Measurements from ENCODE around the gene PRDM2.

Gene PRDM2

DNA sequence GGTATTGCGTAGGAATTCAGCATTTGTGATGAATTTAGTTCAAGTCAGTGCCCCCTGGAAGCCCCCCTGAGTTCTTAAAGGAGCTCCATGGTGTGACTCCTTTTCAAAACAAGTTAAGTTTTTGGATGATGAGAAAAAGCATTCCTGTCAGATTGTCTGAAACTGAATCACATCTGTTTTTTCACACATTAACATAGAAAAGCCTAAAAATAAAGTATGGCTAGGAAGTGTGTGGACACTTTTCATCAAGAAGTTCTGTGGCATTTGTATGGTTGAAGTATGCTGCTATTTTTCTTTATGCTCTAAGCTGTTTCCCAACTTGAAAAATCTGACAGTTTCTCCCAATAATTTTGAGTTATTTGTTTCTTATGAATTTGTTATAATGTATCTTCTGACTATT is 33.7 kb downstream of the PRDM2 start:
- DNase-seq (ENCODE audit: low read depth in 2 of 2): no peak

DNA sequence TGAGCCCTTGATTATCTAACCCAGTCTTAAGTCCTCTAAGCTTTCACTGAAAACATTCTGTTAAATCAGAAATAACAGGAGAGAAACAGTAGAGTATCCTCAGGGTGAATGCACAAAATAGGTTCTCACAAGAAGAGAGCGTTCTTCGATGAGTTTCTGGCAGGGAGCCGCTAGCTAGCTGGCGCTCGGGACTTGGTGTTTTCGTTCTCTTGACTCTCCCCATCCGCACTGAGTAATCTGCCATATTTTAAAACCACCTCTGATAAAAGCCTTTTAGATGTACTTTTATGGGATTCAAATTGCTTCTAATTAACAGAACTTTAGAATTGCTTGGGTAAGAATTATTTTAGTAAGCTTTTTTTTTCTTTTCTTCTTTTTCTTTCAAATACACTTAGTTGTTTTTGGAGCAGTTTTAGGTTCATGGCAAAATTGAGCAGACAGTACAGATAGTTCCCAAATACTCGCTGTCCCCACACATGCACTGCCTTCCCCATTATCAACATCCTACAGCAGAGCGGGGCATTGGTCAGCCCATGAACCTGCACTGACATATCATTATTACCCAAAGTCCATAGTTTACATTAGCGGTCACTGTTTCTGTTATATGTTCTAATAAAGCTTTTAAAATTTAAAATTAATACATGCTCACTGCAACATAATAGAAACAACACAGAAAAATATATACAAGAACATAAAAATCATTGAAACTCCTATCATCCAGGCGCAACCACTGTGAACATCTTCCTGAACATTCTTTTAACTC is 35.4 kb downstream of the PRDM2 start:
- DNase-seq (ENCODE audit: low read depth in 2 of 2): no peak

DNA sequence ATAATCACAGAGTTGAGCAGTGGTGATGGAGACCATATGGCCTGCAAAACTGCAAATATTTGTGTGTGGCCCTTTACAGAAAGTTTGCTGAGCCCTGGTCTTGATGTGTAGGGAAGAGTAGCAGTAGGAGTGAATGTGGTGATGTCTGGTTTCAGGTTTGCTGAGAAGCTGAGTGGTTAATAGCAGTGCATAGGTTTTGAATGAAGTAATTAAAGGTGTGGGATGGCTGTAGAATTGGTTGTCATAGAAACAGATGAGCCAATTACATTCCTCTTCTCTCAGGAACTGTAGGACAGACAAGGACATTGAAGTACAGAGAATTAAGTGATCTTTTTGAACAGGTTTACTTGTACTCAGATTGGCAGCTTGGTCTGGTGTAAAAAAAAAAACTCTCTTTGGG is 37.4 kb downstream of the PRDM2 start:
- DNase-seq (ENCODE audit: low read depth in 2 of 2): no peak

DNA sequence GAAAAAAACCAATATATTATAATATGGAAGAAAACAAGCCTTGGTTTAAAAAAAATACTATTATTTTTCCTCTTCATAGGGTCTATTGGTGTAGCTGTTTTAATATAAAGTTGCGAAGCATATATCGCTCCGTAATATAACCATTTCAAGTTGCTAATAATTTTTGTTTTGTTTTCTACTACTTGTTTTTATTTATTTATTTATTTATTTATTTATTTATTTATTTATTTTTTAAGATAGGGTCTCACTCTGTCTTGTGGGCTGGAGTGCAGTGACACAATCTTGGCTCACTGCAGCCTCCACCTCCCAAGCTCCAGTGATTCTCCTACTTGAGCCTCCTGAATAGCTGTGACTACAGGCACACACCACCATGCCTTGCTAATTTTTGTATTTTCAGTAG is 46.4 kb downstream of the PRDM2 start:
- no peak for DNase-seq (ENCODE audit: low read depth in 2 of 2)

DNA sequence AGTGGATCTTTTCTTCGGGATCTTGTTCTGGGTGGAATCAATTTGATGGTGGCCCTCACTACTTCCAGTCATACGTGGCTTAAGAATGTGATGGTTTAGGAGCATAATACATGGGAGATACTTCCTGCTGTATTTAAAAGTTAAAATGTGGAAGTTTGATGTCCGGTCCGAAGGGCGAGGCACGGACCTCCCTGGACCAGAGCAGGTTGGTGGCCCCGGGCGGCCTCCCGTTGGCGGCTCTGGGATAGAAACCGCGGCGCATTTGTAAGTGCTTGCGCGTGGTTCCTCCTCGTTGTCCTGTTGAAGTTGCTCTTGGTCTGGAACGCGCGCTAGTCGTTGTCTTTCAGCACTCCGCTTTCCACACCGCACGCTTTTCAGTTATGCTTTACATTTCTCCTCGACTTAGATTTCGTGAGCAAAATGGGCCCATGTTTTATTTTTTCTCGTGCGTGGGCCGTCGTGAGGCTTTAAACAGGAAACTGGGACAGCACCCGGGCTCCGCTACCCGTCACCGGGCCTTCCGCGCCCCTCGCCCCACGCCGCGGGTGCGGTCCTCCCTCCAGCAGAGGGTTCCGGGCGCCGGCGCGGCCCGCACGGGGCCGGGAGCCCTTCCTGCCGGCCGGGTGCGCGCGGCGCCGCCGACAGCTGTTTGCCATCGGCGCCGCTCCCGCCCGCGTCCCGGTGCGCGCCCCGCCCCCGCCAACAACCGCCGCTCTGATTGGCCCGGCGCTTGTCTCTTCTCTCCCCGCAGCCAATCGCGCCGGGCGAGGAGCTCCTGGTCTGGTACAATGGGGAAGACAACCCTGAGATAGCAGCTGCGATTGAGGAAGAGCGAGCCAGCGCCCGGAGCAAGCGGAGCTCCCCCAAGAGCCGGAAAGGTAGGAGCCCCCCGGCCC is 48.9 kb downstream of the PRDM2 start:
- DNase-seq (ENCODE audit: low read depth in 2 of 2): peak; percentile 88 to 91

DNA sequence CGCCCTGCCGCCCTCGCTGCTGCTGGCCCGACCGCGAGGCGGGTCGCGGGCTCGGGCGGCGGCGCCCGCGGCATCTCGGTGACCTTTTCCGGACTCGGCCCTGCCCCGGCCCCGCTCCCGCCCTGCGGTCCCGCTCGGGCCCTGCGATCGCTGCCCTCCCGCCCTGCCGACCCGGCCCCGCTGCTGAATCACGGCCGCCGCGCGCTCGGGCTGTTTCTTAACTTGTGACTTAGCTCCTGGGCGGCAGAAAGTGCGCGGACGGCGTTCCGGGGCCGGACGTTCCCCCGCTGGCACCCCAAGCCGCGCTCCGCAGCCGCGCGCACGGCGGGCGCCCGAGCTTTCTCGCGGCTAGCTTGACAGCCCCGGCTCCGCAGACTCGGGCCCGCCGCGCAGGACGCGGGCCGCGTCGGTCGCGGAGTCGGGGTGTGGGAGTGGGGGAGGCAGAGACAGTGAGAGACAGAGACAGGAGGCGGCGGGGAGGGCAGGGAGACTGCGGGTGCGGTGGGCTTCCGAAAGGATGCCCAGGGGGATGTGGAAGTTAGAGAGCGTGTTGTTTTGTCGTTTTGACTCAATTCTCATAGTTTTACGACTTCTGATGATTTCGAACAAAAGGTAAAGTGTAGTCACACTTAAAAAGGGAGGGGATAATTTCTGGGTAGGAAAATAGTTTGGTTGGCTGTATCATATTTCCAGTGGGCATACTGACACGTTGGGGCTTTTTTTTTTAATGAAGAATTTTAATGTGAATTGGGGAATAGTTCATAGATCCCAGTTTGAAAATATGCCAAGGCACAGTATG is 49.8 kb downstream of the PRDM2 start:
- DNase-seq (ENCODE audit: low read depth in 2 of 2): peak; percentile 35 to 42

DNA sequence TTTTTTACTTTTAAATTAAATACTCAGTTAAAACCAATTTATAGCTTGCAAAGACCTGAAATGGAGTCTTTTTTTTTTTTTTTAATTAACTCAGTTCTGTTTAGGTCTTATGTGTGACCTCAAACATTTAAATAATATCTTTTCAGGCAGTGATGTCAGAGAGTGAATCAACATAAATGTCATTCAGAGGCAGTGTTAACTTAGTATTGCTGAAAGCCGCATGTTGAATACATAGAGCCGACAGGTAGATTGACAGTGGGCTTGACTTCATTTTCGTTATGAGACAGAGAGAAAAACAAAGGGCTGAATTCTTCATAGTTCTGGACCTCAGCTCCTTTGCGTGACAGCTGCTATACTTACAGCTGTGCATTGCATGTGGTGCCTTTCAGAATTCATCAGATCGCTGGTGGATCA is 51.5 kb downstream of the PRDM2 start:
- no peak for DNase-seq (ENCODE audit: low read depth in 2 of 2)

DNA sequence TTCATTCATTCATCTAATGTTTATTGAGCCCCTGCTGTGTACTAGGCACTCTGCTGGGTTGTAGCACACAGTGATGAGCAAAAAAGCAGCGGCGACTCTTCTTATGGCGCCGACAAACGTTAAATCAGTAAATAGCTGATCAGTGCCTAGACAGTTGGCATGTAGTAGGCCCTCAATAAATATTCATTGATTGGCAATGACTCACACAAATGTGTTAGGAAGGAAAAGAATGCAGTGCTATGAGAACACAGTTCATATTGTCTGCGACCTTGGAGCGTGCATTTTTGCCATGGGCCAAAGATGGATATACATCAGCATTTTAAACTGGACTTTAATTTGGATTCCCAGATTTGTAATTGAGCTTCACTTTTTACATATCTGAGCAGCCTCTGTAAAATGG is 52.0 kb downstream of the PRDM2 start:
- no peak for DNase-seq (ENCODE audit: low read depth in 2 of 2)

DNA sequence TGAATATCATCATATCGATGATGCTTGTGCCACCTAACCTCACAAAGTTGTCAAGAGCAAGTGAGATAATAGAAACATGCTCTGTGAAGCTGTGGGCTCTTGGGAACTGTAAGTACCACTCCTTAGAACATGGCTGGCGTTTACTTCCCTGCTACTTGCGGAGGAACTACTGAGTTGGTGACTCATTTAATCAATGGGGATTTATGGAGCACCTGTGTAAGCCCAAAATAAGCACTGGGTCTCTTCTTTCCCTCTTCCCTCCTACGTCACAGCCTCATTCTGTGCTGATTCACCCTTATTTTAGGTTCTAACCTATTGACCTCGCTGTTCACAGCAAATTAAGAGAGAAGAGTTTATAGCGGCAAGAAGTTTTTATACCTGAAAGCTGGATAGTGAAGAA is 52.9 kb downstream of the PRDM2 start:
- DNase-seq (ENCODE audit: low read depth in 2 of 2): no peak

DNA sequence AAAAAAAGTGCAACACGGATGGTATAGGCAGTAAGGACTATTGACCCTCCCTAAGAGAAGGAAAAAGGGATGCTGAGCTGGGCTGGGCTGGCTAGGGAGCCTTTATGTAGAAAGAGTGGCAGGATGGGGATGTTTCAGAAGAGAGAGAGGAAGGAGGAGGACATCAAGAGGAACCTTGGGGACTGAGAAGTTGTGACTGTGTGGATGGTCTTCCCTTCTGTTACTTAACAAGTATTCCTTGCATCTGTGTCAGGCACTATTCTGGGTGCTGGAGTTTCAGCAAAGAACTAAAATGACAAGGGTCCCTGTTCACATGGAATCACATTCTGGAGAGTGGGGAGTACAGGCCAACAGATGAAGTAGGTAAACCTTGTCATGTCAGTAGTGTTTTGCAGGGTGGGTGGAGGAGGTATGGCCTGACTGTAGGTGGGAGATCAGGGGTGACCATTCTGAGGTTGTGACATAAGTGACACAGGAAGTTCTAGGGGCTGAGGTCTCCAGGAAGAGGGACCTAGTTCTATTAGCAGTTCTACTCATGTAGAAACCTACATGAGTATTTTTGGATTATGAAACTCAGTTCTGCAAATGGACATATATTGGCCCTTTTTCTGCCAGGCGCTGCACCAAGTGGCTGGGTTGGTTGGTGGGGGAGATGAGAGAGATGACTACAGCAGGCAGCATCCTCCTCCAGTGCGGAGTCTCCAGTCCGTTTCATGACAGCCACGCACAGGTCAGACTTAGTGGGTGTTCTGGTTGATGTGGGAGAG is 53.8 kb downstream of the PRDM2 start:
- no peak for DNase-seq (ENCODE audit: low read depth in 2 of 2)

DNA sequence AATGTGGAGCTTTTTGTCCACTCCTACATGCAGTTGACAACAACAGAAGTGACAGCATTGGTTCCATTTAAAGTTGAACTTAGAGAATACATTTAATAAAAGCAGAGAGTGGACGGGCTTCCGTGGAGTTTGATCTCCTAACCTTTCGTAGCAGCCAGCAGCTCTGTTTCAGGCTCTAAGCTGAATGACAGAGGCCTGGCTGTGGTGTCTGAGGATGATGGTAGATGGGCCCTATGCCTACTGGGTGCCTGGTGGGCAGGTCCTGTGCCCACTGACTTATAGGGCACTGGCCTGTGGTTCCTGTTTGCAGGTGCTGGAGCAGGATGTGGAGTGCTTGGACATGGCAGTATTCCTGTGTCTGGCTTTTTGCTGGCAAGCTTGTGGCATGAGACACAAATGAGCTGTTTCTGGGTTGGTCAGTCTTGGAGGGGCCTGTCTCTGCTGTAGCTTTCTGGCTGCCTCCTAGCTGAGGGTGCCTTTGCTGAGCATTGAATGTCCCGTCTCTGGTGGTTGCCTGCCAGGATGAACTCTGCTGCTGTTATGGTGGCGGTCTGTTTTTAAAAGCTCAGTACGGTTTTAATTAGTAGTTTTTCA is 54.6 kb downstream of the PRDM2 start:
- no peak for DNase-seq (ENCODE audit: low read depth in 2 of 2)

DNA sequence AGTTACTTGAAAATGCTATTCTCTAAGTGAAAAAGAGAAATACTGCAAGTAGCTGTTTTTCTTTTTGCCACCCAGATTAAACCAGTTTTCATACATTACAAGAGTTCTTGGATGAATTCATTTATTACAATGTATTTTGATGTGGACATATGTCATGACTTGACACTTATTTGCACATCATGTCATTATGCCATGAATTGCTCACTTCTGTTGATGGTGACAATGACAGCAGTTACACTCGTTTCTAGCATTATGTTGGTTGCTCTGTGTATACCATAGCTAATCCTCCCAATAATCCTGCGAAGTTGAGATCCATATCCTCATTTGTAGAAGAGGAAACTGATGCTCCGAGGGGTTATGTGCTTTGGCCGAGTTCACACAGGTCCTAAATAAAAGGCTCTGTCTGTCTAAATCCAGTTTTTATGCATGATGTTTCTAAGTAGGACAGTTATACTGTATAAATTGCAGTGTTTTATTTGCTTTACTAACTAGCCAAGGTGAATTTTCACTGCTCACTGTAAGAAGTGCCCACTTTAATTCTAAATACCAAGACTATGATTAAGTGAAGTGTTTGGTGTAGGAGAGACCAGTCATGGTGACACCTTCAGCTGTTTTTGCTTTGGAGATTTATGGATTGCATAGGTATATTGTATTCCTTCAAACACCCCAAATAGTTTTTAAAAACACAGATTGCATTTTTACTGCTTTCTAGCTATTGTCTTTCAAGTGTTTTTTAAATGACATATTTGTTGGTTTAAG is 56.7 kb downstream of the PRDM2 start:
- no peak for DNase-seq (ENCODE audit: low read depth in 2 of 2)

DNA sequence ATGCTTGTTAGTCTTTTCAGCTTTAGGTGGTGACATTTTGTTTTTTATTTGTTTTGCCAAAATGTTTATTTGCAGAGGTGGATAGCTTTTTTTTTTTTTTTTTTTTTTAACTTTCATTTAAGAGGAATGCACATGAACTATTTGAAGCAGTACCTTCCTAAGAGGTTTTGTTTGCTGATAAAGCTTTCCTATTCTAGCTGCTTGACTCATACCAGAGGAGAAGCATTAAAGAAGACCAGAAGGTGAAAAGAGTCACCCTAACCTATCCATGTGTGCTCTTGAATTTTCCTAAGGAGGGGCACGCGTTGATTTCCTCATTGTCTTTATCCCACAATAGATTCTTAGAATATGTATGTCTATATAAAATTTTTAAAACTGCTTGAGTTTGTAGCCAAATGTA is 57.7 kb downstream of the PRDM2 start:
- DNase-seq (ENCODE audit: low read depth in 2 of 2): no peak

DNA sequence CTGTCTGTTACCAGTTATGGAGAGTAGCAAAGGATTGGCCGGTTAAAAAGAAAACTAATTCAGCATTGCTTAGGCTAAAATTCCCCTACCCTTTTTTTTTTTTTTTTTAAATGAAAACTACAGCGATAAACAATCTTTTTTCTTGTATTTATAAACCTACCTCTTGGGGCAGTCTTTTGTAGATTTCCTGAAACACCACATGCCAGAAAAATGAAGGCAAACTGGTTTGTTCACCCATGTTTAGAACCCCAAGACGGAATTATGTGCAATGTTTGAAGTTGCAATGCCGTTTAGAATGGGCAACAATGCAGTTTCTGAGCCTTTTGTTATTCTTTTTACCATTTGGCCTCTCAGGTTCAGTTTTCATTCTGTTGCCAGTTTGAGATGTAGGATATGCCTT is 59.1 kb downstream of the PRDM2 start:
- no peak for DNase-seq (ENCODE audit: low read depth in 2 of 2)

DNA sequence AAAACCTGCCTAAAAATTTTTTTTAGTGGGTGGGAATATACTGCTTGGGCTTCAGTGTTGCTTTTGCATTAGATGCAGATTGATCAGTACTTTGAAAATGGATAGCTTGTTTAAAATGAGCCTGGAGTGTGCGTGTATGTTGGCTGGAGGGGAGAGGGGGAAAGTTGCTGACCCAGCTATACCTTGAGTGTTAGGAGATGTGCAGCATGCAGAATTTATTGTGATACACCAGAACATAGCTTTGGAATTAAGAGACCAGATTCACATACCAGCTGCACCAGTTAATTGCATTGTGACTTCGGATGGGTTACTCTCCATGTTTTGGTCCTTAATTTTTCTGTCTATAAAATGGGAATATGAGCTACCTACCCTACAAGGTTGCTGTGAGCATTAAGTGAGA is 60.4 kb downstream of the PRDM2 start:
- DNase-seq (ENCODE audit: low read depth in 2 of 2): no peak

DNA sequence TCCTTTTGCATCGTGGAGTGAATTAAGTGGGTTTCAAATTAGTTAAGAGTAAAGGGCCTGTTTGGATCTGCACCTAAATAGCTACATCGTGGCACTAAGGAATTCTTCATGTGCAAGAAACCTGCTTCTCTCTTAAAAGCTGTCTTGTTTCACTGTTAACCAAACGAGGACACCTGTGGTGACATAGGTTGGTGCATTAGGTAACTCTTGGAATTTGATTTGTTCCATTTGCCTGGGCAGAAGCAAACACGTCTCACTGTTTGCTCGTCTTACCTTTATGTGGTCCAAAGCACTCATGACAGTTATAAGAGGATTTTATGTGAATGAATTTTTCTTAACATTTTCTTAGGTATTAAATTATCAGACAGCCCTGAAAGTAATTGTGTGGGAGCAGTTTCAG is 60.9 kb downstream of the PRDM2 start:
- no peak for DNase-seq (ENCODE audit: low read depth in 2 of 2)

DNA sequence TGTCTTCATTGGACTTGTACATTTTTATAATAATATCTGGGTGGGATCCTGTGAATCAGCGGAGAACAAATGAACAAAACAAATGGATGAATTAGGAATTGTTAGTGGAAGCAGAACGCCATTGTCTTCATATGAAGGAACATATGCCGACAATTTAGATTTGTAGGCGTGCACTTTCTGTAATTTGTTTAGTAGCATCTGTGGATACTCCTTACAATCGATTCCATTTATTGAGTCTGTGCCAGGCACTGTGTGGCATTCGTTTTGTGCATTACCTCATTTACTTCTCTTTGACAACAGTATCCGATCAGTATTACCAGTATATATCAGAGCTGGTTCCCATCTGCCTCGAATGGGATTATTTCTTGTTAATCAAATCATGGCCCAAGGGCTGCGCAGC is 61.9 kb downstream of the PRDM2 start:
- no peak for DNase-seq (ENCODE audit: low read depth in 2 of 2)

DNA sequence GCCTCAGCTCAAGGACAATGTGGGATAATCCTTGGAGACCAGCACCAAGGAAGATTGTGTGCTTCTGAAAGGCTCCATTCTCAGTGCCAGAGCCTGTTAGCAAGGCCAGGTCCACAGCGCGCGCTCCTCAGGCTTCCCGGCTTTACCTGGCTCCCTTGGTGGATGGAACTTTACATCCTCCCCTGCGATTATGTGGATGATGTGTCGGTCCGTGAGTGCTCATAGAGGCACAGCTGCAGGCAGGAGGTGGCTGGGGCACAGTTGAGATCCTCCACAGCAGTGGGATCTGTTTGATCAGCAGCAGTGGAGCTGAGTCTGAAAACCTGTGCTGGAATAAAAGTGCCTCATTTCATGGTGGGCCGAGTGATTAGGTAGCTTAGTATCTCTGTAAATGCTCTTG is 62.7 kb downstream of the PRDM2 start:
- DNase-seq (ENCODE audit: low read depth in 2 of 2): no peak

DNA sequence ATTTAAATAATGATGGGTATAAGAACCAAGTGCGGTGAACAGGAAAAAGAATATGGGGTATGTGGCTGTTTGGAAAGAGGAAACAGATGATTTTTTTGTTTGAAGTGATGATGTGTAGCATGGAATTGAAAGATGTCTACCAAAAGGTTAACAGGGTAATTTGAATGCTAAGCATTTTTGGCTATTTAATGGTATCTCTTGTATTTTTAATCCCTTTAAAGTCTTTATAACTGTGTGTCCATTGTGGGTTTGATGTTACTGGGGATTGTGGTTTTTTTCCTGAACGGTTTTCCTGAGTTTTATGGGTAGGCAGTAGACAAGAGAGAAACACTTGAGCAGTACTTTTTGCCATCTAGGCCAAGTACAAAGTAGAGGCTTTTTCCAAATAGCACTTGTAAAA is 63.2 kb downstream of the PRDM2 start:
- no peak for DNase-seq (ENCODE audit: low read depth in 2 of 2)

DNA sequence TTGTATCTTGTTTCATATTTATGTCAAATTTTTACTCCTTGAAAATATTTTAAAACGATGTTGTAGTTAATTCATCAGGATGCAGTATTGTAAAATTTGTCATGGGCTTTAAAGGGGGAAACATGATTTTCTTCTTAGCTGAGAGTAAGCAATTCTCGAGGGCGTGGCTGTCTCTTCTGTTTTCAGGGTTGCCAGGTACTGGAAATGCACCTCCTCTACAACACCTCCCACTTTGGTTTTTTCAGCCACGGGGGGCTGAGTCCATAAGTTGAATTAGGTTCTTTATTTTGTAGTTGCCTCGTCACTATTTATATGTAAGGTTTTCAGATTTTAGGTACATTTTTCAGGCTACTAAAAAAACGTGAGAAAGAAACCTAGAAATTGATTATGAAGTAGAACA is 64.0 kb downstream of the PRDM2 start:
- DNase-seq (ENCODE audit: low read depth in 2 of 2): no peak
